Measurements from ENCODE around the gene CPA1. TPM values are rescaled to one million over a fixed set of nuclear protein-coding genes. Genes with fewer than 3 reads are reported as not detected.
A peak's percentile ranks its signal among the peaks of the same experiment; 100 is the strongest.

CPA1 gene
- total RNA-seq, 2 experiments from 2014 or later: not detected

- Mint-ChIP-seq H3K4me1 (ENCODE audit: low read depth) (peaks cover 47% of the 10 kb centered on the region), H3K27ac (peak overlapping the region; percentile 63), H3K36me3 (ENCODE audit: low read depth) (peaks cover 5% of the 10 kb centered on the region), H3K27me3 (no peaks in the 10 kb centered on the region), H3K9me3 (no peaks in the 10 kb centered on the region), H3K4me3 (peak overlapping the region; percentile 61)
- Histone ChIP-seq H3K27me3 (ENCODE audit: control insufficient read depth in 1 of 2, insufficient read depth in 2 of 2, low read length in 2 of 2) (no peaks in the 10 kb centered on the region), H3K27ac (ENCODE audit: low read depth in 1 of 2, low read length in 2 of 2) (no peak overlapping the region), H3K9me3 (ENCODE audit: control insufficient read depth in 1 of 2, insufficient read depth in 1 of 2, low read length in 2 of 2) (no peaks in the 10 kb centered on the region), H3K36me3 (ENCODE audit: insufficient read depth, low read length) (no peaks in the 10 kb centered on the region), H3K4me3 (ENCODE audit: low read length) (no peak overlapping the region), H3K4me1 (ENCODE audit: insufficient read depth, low read length) (no peaks in the 10 kb centered on the region)
- intact Hi-C loops (cut with DNase I, micrococcal nuclease): no loop called here
- no peak for TF ChIP-seq CTCF (IDR thresholded peaks at IDR 0.05)
- CTCF ChIA-PET: no interaction called here
- DNase-seq (peak in 3 of 14 experiments; percentile 35 to 60 (median 60)), ATAC-seq (ENCODE audit: poor library complexity) (peak; percentile 88)
- POLR2A ChIA-PET: interaction anchor here (0.7 to 1.8 kb wide), 3 partner anchors 10 to 14 kb away, joined by 3 to 6 read pairs (median 5); partner anchors contain the start of gene CEP41
These were observed 46.3 kb downstream of the CPA1 start for GRCh38 chr7:130426564-130426963.

GRCh38 chr7:130429019-130429418 lies 48.7 kb downstream of the CPA1 start:
- no peak for DNase-seq
- peaks cover 31% of the 10 kb centered on the region for H3K4me1 Mint-ChIP-seq (ENCODE audit: low read depth)
- TF ChIP-seq CTCF (IDR thresholded peaks at IDR 0.05): no peak
- ChIA-PET POLR2A (interaction anchor here (1.5 kb wide), 1 partner anchor 12 kb away, joined by 4 read pairs; the partner anchor contains the start of gene CEP41), CTCF (no interaction called here)
- no peaks in the 10 kb centered on the region for H3K36me3 ChIP-seq (ENCODE audit: insufficient read depth, low read length)
- no peaks in the 10 kb centered on the region for H3K9me3 ChIP-seq (ENCODE audit: control insufficient read depth in 1 of 2, insufficient read depth in 1 of 2, low read length in 2 of 2)
- no peak overlapping the region for H3K4me3 ChIP-seq (ENCODE audit: low read length)
- peaks cover 10% of the 10 kb centered on the region for H3K4me1 ChIP-seq (ENCODE audit: insufficient read depth, low read length)
- no peak overlapping the region for H3K4me3 Mint-ChIP-seq
- no peak for ATAC-seq (ENCODE audit: poor library complexity)
- no peak overlapping the region for H3K27ac Mint-ChIP-seq
- H3K36me3 Mint-ChIP-seq (ENCODE audit: low read depth): peaks cover 5% of the 10 kb centered on the region
- no peaks in the 10 kb centered on the region for H3K27me3 ChIP-seq (ENCODE audit: control insufficient read depth in 1 of 2, insufficient read depth in 2 of 2, low read length in 2 of 2)
- H3K27me3 Mint-ChIP-seq: no peaks in the 10 kb centered on the region
- no peaks in the 10 kb centered on the region for H3K9me3 Mint-ChIP-seq
- intact Hi-C loops (cut with DNase I, micrococcal nuclease): no loop called here
- no peak overlapping the region for H3K27ac ChIP-seq (ENCODE audit: low read depth in 1 of 2, low read length in 2 of 2)

DNA sequence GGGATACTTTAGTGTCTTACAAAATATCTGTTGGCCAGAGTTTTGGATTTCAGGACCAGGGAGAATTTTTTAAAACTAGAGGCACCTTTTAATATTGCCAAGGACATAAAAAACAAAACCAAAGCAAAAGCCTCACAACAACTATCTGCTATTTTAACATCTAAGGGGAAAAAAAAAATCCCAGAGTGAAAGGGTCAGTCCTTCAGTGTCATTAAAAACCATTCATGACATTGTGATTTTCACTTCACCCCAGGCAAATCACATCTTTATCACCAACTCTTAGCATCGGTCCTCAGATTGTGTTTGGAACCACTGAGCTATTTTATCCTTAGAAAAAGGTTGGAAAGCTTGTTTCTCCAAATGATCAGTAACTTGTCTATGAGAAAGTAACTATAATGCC lies 49.8 kb downstream of the CPA1 start:
- Mint-ChIP-seq H3K27me3 (no peaks in the 10 kb centered on the region), H3K27ac (no peak overlapping the region), H3K4me3 (no peak overlapping the region), H3K9me3 (no peaks in the 10 kb centered on the region), H3K36me3 (ENCODE audit: low read depth) (peaks cover 5% of the 10 kb centered on the region), H3K4me1 (ENCODE audit: low read depth) (peaks cover 25% of the 10 kb centered on the region)
- no peak for TF ChIP-seq CTCF (IDR thresholded peaks at IDR 0.05)
- Histone ChIP-seq H3K27me3 (ENCODE audit: control insufficient read depth in 1 of 2, insufficient read depth in 2 of 2, low read length in 2 of 2) (no peaks in the 10 kb centered on the region), H3K9me3 (ENCODE audit: control insufficient read depth in 1 of 2, insufficient read depth in 1 of 2, low read length in 2 of 2) (no peaks in the 10 kb centered on the region), H3K4me3 (ENCODE audit: low read length) (no peak overlapping the region), H3K27ac (ENCODE audit: low read depth in 1 of 2, low read length in 2 of 2) (no peak overlapping the region), H3K36me3 (ENCODE audit: insufficient read depth, low read length) (no peaks in the 10 kb centered on the region), H3K4me1 (ENCODE audit: insufficient read depth, low read length) (peaks cover 10% of the 10 kb centered on the region)
- ATAC-seq (ENCODE audit: poor library complexity) (no peak), DNase-seq (no peak)
- intact Hi-C loops (cut with DNase I, micrococcal nuclease): loop anchor here in 1 of 2 experiments (10.0 kb wide), 1 partner anchor 815 kb away; the partner anchor contains the start of gene NRF1
- ChIA-PET POLR2A (interaction anchor here (0.7 kb wide), 1 partner anchor 34 kb away, joined by 3 read pairs; no protein-coding TSS in a partner anchor), CTCF (no interaction called here)
